ENCODE measurements around the gene C4orf50. TPM values are rescaled to one million over a fixed set of nuclear protein-coding genes. Genes with fewer than 3 reads are reported as not detected.

The C4orf50 gene
- total and polyA plus RNA-seq, 2 donors (not counting 1 experiment from before 2014, with no cell fraction given), result 0.02 TPM; not detected in 1

- Mint-ChIP-seq H3K4me3 (no peak overlapping the region), H3K27me3 (peaks cover 24% of the 10 kb centered on the region), H3K4me1 (peaks cover 23% of the 10 kb centered on the region), H3K9me3 (ENCODE audit: insufficient read depth) (no peaks in the 10 kb centered on the region), H3K27ac (no peak overlapping the region)
- Histone ChIP-seq H2AFZ (ENCODE audit: insufficient read depth, low read depth, low read length, poor library complexity, severe bottlenecking) (no peak overlapping the region), H3K9ac (ENCODE audit: low read length) (no peak overlapping the region), H3K4me2 (replicated peaks; ENCODE audit: low read depth, low read length, poor library complexity, severe bottlenecking) (no peak overlapping the region), H3K36me3 (replicated peaks in 1 of 2; ENCODE audit: control extremely low read depth in 1 of 2, control insufficient read depth in 1 of 2, extremely low read depth in 1 of 2, insufficient read depth in 2 of 2, low read length in 1 of 2) (no peaks in the 10 kb centered on the region), H3K4me3 (ENCODE audit: control extremely low read depth in 1 of 5, extremely low read depth in 1 of 5, insufficient read depth in 1 of 5, low read depth in 2 of 5, low read length in 4 of 5) (no peak overlapping the region), H3K27ac (ENCODE audit: low read length in 2 of 2) (no peak overlapping the region), H3K9me3 (ENCODE audit: control extremely low read depth in 1 of 3, control insufficient read depth in 2 of 3, insufficient read depth in 1 of 3, low read length in 2 of 3) (peaks cover 0 to 10% (median 0%) of the 10 kb centered on the region in 3 donors), H3K27me3 (replicated peaks in 1 of 4; ENCODE audit: control extremely low read depth in 1 of 4, control insufficient read depth in 3 of 4, insufficient read depth in 4 of 4, low read length in 3 of 4) (peaks cover 0 to 15% (median 3%) of the 10 kb centered on the region in 4 experiments), H4K20me1 (ENCODE audit: control insufficient read depth, insufficient read depth, low read length, poor library complexity, severe bottlenecking) (no peaks in the 10 kb centered on the region), H3K4me1 (ENCODE audit: control insufficient read depth in 2 of 2, insufficient read depth in 2 of 2, low read length in 2 of 2) (peaks cover 12 to 16% of the 10 kb centered on the region in 2 donors), H3K79me2 (ENCODE audit: control insufficient read depth, insufficient read depth, low read length) (no peaks in the 10 kb centered on the region)
- DNase-seq (no peak), ATAC-seq (ENCODE audit: low read depth) (no peak)
- POLR2A ChIA-PET, result no interaction called here
- 100% methylated on average over 1 of the region's 3 CpGs for WGBS (ENCODE audit: insufficient coverage)
- TF ChIP-seq CTCF (IDR thresholded peaks at IDR 0.05) (no peak), EZH2 (IDR thresholded peaks at IDR 0.05; ENCODE audit: borderline replicate concordance, insufficient read depth, low read depth, low read length, poor library complexity, severe bottlenecking) (no peak)
- intact Hi-C loops (cut with micrococcal nuclease), result no loop called here
- CTCF ChIA-PET, result no interaction called here
These were observed 150.4 kb downstream of the C4orf50 start for GRCh38 chr4:5867866-5868265.

- H3K4me3 Mint-ChIP-seq, result no peak overlapping the region
- no peaks in the 10 kb centered on the region for H3K9me3 Mint-ChIP-seq (ENCODE audit: insufficient read depth)
These were observed 151.1 kb downstream of the C4orf50 start for GRCh38 chr4:5866841-5867813.

More at GRCh38 chr4:5866841-5867813, 151.1 kb downstream of the C4orf50 start:
- 80% methylated on average over 1 of the region's 10 CpGs for WGBS (ENCODE audit: insufficient coverage)
- ChIA-PET CTCF (no interaction called here), POLR2A (no interaction called here)
- H3K27me3 Mint-ChIP-seq, result peaks cover 26% of the 10 kb centered on the region
- intact Hi-C loops (cut with micrococcal nuclease), result no loop called here
- H3K4me1 ChIP-seq (ENCODE audit: control insufficient read depth in 2 of 2, insufficient read depth in 2 of 2, low read length in 2 of 2), result peaks cover 12 to 16% of the 10 kb centered on the region in 2 donors
- H3K9ac ChIP-seq (ENCODE audit: low read length), result no peak overlapping the region
- no peak overlapping the region for H2AFZ ChIP-seq (ENCODE audit: insufficient read depth, low read depth, low read length, poor library complexity, severe bottlenecking)
- H3K4me2 ChIP-seq (replicated peaks; ENCODE audit: low read depth, low read length, poor library complexity, severe bottlenecking), result no peak overlapping the region
- H3K27ac ChIP-seq (ENCODE audit: low read length in 2 of 2), result no peak overlapping the region
- no peak for ATAC-seq (ENCODE audit: low read depth)
- H3K79me2 ChIP-seq (ENCODE audit: control insufficient read depth, insufficient read depth, low read length), result no peaks in the 10 kb centered on the region
- no peak for DNase-seq
- no peaks in the 10 kb centered on the region for H4K20me1 ChIP-seq (ENCODE audit: control insufficient read depth, insufficient read depth, low read length, poor library complexity, severe bottlenecking)
- H3K27me3 ChIP-seq (replicated peaks in 1 of 4; ENCODE audit: control extremely low read depth in 1 of 4, control insufficient read depth in 3 of 4, insufficient read depth in 4 of 4, low read length in 3 of 4), result peaks cover 0 to 15% (median 3%) of the 10 kb centered on the region in 4 experiments
- peaks cover 23% of the 10 kb centered on the region for H3K4me1 Mint-ChIP-seq
- peaks cover 0 to 10% (median 0%) of the 10 kb centered on the region in 3 donors for H3K9me3 ChIP-seq (ENCODE audit: control extremely low read depth in 1 of 3, control insufficient read depth in 2 of 3, insufficient read depth in 1 of 3, low read length in 2 of 3)
- H3K36me3 ChIP-seq (replicated peaks in 1 of 2; ENCODE audit: control extremely low read depth in 1 of 2, control insufficient read depth in 1 of 2, extremely low read depth in 1 of 2, insufficient read depth in 2 of 2, low read length in 1 of 2), result no peaks in the 10 kb centered on the region
- no peak overlapping the region for H3K27ac Mint-ChIP-seq
- TF ChIP-seq EZH2 (IDR thresholded peaks at IDR 0.05; ENCODE audit: borderline replicate concordance, insufficient read depth, low read depth, low read length, poor library complexity, severe bottlenecking) (no peak), CTCF (IDR thresholded peaks at IDR 0.05) (no peak)
- no peak overlapping the region for H3K4me3 ChIP-seq (ENCODE audit: control extremely low read depth in 1 of 5, extremely low read depth in 1 of 5, insufficient read depth in 1 of 5, low read depth in 2 of 5, low read length in 4 of 5)
